Activated T-cell treated with anti-CD3 and anti-CD28 coated beads for 24 hours (primary cell): ENCODE data around the gene DENND2D.

Experiments
- DNase-seq: peaks from one replicate; pipeline ENCODE4 v3.0.0-alpha.2; 2020; ENCODE audit warnings: low read depth

DENND2D gene

GRCh38 chr1:111202707-111203623, 2.5 kb upstream of the DENND2D start:
- DNase-seq = no peak

DNA sequence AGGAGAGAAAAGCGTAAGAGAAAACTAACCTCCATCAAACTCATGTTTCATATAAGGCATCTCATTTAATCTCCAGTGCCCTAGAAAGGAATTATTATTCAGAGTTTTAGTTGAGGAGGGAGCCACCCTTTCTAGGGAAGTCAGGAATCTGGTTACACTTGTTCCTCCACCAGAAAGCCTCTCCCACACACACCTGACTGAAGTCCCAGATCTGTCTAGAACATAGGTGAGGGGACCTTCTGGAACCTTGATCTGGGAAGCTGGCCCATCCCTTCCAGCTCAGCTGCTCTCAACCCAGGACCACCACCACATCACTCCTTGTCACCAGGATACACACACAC, 1.9 kb upstream of the DENND2D start:
- DNase-seq = no peak

GRCh38 chr1:111201275-111202090, 1.0 kb upstream of the DENND2D start:
- no peak for DNase-seq

GRCh38 chr1:111200802-111201161, 336 bp upstream of the DENND2D start:
- no peak for DNase-seq

- DNase-seq = no peak
Measured at GRCh38 chr1:111199329-111199728, 1.1 kb downstream of the DENND2D start.

GRCh38 chr1:111198836-111199235, 1.6 kb downstream of the DENND2D start:
- no peak for DNase-seq

GRCh38 chr1:111197598-111198284, 2.7 kb downstream of the DENND2D start:
- no peak for DNase-seq

DNA sequence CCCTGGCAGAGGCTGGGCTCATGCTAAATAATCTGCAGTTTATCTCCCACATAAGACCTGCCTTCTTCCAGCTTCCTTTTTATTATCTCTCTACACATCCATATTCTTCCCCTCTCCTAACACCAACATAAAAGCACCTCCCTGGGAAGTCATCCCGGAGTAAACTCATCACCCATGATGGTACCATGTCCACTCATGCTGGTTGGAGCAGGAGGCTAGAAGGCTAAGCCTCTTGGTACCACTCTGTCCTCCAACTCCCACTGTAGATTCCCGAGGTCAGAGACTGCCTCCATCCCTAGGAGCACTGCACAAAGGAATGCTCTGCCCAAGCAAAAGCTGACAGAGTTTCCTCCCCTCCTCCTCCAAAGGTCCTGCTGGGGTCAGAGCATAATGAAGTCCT, 4.2 kb downstream of the DENND2D start:
- DNase-seq = no peak

DNA sequence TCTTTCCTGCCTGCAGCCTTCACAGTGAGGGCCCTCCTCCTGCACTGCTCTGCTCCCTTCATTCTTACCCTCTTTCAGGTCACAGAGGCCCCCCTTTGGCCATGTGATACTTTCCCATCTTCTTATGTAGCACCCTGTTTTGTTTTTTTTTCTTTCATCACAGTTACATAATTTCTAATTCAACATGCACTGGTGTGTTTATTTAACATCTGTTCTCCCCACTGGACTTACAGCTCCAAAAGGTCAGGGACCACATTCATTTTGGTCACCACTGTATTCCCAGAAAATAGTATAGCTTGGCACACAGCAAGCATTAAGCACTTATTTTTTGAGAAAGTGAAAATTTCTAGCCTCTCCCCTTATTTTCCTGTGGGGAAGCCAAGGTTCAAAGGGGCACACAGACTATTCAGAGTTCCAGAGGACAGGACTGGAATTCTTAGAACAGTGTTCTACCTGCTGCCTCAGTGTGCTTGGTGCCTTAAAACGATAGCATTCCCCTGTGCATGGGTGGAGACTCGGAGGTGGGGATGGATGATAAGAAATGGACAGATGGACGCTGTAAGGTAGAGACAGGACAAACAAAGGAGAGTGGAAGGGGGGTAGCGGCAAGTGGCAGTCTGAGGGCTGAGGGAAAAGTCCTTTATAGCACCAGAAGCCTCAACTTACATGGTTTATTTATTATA, 5.3 kb downstream of the DENND2D start:
- DNase-seq = no peak

DNA sequence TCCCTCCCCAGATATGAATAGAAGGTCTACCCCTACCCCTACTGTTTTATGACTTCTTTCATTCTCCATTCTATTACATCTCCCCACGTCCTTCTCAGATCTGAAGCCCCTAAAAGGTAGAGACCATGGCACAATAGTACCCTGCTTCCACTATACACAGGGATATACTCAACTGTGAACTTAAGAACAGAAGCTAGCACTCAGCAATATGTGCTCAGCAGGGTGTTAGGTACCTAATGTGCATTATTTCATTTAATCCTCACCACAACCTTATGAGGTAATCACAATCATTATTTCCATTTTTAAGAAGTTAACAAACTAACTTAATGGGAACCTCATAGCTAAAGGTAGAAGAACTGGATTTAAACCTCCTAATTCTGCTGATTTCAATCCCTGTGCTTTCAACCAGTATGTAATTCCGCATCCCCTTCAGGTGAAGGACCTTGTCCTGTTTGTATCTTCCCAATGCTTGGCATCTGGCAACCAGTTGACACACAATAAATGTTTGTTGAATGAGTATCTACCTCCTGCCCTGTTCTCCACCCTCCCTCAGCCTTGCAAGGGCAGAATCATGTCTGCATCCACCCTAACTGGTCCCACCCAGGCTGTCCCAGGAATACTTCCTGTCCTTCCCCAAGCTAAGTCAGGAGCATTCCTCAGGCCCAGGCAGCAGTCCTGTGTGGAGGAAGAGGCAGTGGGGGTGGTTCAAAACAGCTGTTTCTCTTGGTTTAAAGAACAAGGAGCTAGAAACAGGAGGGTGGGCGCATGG, 6.5 kb downstream of the DENND2D start:
- DNase-seq = no peak

- no peak for DNase-seq
Measured at GRCh38 chr1:111192658-111193519, 7.6 kb downstream of the DENND2D start.

DNA sequence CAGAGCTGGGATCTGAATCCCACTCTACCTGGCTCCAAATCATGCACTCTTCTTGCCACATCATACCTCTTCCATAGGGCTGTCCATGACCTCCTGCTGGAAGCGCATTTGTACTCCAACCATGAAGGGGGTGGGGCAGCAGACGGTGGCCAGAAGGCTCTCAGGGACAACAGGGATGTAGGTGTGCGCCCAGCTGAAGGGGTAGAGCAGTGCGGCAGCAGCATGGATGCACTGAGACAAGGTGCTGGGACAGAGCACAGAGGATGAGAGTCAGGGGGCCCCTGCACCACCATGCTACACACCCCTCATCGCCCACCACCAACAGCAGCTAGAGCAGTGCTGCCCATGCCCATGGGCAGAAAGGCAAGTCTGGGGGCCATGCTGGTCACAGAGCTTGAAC, 8.4 kb downstream of the DENND2D start:
- no peak for DNase-seq

GRCh38 chr1:111191496-111191895, 8.9 kb downstream of the DENND2D start:
- DNase-seq = no peak

DNA sequence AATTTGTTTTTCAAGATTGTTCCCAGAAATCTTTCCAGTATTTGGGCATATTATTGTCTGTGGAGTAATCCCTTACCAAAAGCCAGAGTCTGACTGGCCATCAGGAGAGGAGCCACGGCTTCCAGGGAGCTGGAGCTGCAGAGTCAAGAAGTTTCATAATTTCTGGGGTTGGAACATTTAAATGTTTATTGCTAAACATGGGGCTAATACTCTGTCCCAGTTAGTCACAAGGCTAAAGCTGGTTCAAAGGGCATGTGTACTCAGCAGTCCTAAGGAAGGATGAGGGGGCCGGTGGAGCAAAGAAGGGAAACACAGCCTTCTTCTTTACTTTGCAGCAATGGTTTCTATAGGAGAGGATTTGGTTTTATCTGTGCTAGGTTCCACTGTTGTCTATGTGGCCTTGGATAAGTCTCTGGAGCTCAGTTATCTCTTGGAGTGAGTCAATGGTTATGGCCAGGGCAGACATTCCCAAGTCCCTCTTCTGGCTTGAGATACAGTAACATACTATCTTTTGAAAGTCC, 9.5 kb downstream of the DENND2D start:
- DNase-seq = no peak

- no peak for DNase-seq
Measured at GRCh38 chr1:111184663-111185062, 15.8 kb downstream of the DENND2D start.

DNA sequence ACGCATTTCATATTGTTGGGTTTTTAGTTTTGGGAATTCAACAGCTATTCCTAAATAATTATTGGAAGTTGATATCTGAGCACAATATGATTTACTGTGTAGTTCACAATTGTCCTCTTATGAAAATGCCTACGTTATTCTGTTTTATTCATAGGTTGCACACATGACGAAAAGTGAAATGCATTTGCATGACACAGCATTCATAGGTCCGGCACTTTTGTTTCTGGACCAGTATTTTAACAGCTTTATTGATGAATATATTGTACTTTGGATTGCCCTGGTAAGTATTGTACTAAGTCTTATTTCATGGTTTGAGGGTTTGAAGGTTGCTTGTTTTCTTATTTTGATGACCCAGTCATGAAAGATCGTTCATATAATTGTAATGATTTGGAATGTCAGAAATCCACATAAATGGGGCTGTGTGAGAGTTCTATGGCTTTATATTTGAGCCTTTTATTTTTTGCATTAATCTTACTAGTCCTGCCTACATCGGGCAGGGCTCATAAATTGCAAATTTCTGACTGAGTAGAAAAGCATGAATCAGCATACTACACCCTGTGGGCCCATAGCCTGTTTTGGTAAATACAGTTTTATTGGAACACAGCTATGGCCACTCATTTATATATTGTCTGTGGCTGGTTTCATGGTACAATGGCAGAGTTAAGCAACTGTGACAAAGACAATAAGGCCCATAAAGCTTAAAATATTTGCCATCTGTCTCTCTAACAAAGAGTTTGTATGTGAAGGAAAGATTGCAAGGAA, 17.0 kb downstream of the DENND2D start:
- DNase-seq = no peak

DNA sequence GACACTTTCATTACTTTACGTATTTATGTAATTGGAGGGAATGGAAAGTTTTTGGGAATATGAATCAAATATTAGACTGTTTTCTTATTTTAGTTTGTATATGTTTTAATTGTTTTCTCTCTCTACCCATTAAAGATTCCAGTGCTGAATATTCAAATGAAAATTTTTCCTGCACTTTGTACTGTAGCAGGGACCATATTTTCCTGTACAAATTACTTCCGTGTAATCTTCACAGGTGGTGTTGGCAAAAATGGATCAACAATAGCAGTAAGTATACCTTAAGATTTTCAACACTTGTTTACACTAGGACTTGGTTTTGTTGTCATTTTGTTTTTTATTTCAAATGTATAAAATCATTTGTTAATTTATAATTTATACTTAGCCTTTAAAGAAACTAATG, 18.4 kb downstream of the DENND2D start:
- DNase-seq = no peak

DNA sequence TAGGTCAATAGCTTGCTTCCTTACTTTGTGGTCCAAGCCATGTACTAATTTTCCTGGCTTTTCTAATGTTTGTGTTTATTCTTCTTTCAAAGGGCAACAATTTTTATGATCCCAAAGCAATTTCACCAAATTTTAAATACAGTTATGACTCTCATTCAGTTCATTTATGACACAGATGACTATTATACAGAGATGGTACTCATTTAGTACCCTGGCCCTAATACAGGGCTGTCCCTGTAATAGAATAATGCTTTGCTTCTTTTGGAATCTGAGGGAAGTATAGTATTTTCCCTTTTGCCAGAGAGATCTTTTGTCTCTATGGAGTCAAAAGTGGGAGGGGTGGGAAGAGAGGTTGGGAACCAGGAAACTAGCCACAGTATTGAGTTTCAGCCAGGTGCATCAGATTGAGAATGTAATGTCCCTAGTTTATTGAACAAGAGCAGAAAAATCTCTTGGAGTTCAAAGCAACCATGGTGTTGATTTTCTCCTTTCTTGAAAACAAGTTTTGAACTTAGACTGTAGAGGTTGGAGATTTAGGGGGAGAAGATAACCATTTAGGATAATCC, 20.4 kb downstream of the DENND2D start:
- no peak for DNase-seq

DNA sequence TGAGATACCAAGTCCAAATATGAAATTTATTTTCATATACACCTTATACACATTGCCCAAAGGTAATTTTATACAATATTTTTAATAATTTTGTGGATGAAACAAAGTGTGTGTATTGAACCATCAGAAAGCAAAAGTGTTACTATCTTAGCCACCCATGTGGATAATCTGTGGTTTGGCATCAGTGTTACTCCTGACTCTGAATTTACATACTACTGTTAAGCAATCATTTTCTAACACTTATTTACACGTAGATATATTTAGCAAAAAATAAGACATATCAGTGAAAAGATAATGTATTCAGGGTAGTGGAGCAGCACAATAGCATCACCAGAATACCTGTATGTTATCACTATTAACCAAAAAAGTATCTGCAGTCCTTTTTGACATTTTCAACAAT, 23.8 kb downstream of the DENND2D start:
- DNase-seq = no peak
